ENCODE measurements around the gene UBXN7.

DNA sequence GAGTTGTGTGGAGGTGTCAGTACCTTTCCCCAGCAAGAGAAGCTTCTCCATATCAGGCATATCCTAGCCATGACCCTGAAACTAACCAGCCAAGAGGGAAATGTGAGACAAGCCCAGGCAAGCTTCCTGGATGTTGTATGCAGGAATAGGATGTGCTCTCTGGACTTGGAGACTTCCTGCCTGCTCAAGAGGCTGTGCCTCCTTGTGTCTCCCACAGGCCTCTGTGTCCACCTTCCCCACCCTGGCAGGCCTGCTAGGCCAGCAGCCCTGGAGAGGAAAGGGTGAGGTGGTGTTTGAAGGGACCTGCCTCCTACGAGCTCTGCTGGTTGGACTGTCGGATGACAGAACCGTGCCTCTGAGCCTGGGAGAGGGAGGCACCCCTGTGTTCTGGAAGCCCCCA is 112.1 kb downstream of the UBXN7 start:
- TF ChIP-seq, protein P1, sequence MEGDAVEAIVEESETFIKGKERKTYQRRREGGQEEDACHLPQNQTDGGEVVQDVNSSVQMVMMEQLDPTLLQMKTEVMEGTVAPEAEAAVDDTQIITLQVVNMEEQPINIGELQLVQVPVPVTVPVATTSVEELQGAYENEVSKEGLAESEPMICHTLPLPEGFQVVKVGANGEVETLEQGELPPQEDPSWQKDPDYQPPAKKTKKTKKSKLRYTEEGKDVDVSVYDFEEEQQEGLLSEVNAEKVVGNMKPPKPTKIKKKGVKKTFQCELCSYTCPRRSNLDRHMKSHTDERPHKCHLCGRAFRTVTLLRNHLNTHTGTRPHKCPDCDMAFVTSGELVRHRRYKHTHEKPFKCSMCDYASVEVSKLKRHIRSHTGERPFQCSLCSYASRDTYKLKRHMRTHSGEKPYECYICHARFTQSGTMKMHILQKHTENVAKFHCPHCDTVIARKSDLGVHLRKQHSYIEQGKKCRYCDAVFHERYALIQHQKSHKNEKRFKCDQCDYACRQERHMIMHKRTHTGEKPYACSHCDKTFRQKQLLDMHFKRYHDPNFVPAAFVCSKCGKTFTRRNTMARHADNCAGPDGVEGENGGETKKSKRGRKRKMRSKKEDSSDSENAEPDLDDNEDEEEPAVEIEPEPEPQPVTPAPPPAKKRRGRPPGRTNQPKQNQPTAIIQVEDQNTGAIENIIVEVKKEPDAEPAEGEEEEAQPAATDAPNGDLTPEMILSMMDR (IDR thresholded peaks at IDR 0.05): no peak
- TF ChIP-seq POLR2AphosphoS5 (IDR thresholded peaks at IDR 0.05) (no peak), POLR2A (IDR thresholded peaks at IDR 0.05) (no peak)

Data from transverse colon (tissue), 4 donors.